ENCODE measurements around the gene GPC3.

Gene GPC3

DNA sequence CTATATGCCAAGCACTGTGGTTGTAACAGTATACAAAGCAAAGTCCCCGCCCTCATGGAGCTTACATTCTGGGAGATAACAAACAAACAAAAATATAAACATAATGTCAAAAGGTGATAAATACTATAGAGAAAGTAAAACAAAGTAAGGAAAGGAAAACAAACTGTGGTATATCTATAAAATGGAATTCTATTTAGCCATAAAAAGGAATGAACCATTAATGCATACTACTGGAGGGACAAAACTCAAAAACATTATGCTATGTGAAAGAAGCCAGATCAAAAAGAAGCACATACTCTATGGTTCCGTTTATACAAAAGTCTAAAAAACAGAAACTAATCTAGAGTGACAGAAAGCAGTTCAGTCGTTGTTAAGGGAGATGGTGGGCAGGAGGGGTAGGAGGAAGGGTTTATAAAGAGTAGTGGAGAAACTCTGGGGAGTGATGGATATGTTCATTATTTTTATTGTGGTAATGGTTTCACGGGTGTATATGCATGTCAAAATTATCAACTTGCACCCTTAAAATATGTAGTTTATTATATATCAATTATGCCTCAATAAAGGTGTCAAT is 31.5 kb downstream of the GPC3 start:
- H3K4me3 ChIP-seq, result no peak overlapping the region
- no peak overlapping the region for H3K4me2 ChIP-seq
- no peaks in the 10 kb centered on the region for H3K4me1 ChIP-seq
- peaks cover 84% of the 10 kb centered on the region for H3K27me3 ChIP-seq
- H3K36me3 ChIP-seq, result no peaks in the 10 kb centered on the region
- H4K20me1 ChIP-seq, result no peaks in the 10 kb centered on the region
- TF ChIP-seq Cebpa-rat (IDR thresholded peaks at IDR 0.05), result no peak
- peaks cover 10% of the 10 kb centered on the region; the same call in 1 of the 2 replicates for H3K9me3 ChIP-seq
- H3K27ac ChIP-seq, result no peak overlapping the region
- no peak overlapping the region for H3K9ac ChIP-seq

DNA sequence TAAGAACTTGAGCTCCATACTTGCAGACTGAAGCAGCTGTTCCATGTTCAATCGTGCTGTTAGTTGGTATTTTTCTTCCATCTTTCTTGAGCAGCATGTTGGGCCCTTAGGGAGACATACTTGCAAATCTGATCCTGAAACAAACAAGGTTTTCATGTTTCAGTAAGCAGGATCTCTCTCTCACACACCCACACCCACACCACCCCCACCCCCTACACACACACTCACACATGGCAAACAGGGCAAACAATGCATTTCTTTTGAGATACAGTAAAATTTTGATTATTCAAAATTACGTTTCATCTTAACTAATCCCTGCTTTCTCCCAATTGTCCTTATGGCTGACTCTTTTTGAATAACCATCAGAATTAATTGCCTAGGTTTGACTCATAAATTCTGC is 32.3 kb downstream of the GPC3 start:
- Histone ChIP-seq H3K9ac (no peak overlapping the region), H4K20me1 (no peaks in the 10 kb centered on the region), H3K4me3 (no peak overlapping the region), H3K27me3 (peaks cover 85% of the 10 kb centered on the region), H3K4me2 (no peak overlapping the region), H3K27ac (no peak overlapping the region), H3K4me1 (no peaks in the 10 kb centered on the region), H3K36me3 (no peaks in the 10 kb centered on the region), H3K9me3 (peaks cover 10% of the 10 kb centered on the region; the same call in 1 of the 2 replicates)
- no peak for TF ChIP-seq Cebpa-rat (IDR thresholded peaks at IDR 0.05)

DNA sequence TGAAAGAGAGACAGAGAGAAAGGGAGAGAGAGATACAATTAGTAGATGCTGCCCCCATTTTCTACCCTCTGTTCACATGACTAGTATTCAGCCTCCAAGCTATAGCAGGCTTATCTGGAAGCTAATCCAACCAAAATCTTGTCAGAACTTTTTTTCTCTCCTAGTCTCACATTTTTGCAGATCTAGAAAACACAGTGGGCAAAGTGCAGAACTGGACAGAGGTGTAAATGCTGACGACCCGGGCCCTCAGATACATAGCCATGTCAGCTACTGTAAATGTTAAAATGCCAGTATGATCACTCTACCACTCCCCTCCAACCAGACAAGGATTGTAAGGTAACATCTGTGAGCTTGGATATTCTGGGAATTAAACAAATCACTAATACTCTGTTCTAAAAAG is 34.3 kb downstream of the GPC3 start:
- no peak overlapping the region for H3K4me3 ChIP-seq
- H4K20me1 ChIP-seq, result no peaks in the 10 kb centered on the region
- H3K27ac ChIP-seq, result no peak overlapping the region
- no peak overlapping the region for H3K9ac ChIP-seq
- H3K9me3 ChIP-seq, result peaks cover 10% of the 10 kb centered on the region; the same call in 1 of the 2 replicates
- peaks cover 97% of the 10 kb centered on the region for H3K27me3 ChIP-seq
- TF ChIP-seq Cebpa-rat (IDR thresholded peaks at IDR 0.05), result no peak
- no peak overlapping the region for H3K4me2 ChIP-seq
- no peaks in the 10 kb centered on the region for H3K36me3 ChIP-seq
- no peaks in the 10 kb centered on the region for H3K4me1 ChIP-seq

DNA sequence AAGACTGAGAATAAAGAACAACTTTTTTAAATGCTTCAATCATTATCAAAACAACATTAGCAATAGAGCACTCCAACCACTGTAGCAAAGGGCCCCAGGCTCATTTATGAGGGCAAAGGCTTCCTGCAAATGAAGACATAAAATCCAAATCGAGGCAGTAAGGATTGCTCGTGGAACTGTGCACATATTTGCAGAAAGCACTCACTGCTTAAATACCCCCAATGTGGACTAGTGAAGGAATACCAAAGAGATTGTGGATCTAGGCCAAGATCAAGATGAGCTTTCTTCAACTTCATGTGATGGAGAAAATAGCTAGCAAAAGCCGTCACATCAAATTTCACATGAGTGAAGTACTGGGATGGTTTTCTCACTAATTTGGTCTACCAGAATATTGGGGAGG is 35.2 kb downstream of the GPC3 start:
- no peaks in the 10 kb centered on the region for H4K20me1 ChIP-seq
- H3K4me3 ChIP-seq, result no peak overlapping the region
- no peak for TF ChIP-seq Cebpa-rat (IDR thresholded peaks at IDR 0.05)
- H3K4me2 ChIP-seq, result no peak overlapping the region
- H3K9ac ChIP-seq, result no peak overlapping the region
- no peaks in the 10 kb centered on the region for H3K36me3 ChIP-seq
- peaks cover 10% of the 10 kb centered on the region; the same call in 1 of the 2 replicates for H3K9me3 ChIP-seq
- peaks cover 97% of the 10 kb centered on the region for H3K27me3 ChIP-seq
- H3K4me1 ChIP-seq, result no peaks in the 10 kb centered on the region
- no peak overlapping the region for H3K27ac ChIP-seq

DNA sequence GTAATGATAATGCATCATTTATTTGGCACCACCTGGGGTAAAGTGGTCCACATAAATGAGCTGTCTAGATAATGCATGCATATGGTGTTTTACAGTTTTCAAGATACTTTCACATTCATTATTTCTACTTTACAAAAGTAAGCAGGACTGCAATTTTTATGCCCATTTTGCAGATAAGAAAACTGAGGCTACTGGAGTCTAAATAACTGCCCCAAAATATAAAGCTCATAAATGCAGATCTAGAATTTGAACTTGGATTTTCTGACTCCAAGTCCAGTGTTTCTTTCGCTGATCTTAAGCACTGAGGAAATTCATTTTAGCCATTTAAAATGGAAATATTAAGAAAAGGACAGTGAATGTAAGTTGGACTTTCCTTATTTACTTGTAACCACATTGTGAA is 36.5 kb downstream of the GPC3 start:
- H3K4me1 ChIP-seq, result no peaks in the 10 kb centered on the region

DNA sequence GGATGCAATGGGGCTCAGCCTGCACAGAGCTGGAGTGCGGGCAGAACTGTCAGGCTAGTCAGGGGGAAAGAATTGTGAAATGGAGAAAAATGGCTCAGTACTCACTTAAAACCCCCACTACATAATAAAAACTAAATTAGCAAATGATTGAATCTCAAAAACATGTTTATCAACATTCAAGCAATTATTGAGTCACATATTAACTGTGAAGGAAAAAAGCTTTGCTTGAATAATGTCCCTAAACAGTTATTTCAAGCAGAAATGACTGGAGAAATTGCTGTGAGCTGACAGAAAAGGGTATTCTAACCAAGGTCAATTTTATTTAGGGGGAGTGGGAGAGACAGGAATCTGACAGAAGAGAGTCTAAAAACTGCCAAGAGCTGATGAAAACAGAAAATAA is 37.4 kb downstream of the GPC3 start:
- H3K9ac ChIP-seq, result no peak overlapping the region
- H3K27ac ChIP-seq, result no peak overlapping the region
- no peak overlapping the region for H3K4me2 ChIP-seq
- peaks cover 97% of the 10 kb centered on the region for H3K27me3 ChIP-seq
- H3K4me1 ChIP-seq, result no peaks in the 10 kb centered on the region
- no peak overlapping the region for H3K4me3 ChIP-seq
- no peaks in the 10 kb centered on the region for H3K36me3 ChIP-seq
- H4K20me1 ChIP-seq, result peaks cover 5% of the 10 kb centered on the region; the same call in 1 of the 2 replicates
- no peaks in the 10 kb centered on the region for H3K9me3 ChIP-seq
- TF ChIP-seq Cebpa-rat (IDR thresholded peaks at IDR 0.05), result no peak

More for the DNA sequence above, 36.5 kb downstream of the GPC3 start:
- no peak for TF ChIP-seq Cebpa-rat (IDR thresholded peaks at IDR 0.05)
- Histone ChIP-seq H3K27me3 (peaks cover 98% of the 10 kb centered on the region), H3K4me3 (no peak overlapping the region), H3K27ac (no peak overlapping the region), H4K20me1 (no peaks in the 10 kb centered on the region; the same call in 1 of the 2 replicates), H3K9ac (no peak overlapping the region), H3K4me2 (no peak overlapping the region), H3K9me3 (peaks cover 1% of the 10 kb centered on the region; the same call in 1 of the 2 replicates), H3K36me3 (no peaks in the 10 kb centered on the region)

DNA sequence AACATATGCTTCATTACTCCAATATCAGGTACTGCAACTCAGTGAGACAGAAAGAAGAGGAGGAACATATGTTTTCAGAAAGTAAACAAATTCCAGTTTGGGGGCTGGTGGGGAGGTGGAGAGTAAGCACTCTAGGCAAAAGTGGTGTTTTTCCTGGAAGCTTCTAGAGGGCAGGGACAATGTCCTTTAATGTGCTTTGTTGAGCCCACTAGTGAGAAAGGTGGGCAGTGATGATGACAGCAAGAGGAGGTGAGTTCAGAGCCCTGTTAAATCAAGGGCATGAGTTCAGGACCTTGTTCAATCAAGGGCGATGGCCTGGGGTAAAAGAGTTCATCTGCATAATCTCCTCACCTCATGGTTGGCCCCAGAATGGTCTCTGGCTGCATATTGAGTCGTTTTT is 38.4 kb downstream of the GPC3 start:
- no peaks in the 10 kb centered on the region for H3K4me1 ChIP-seq
- peaks cover 5% of the 10 kb centered on the region; the same call in 1 of the 2 replicates for H4K20me1 ChIP-seq
- no peak overlapping the region for H3K9ac ChIP-seq
- no peaks in the 10 kb centered on the region for H3K36me3 ChIP-seq
- TF ChIP-seq Cebpa-rat (IDR thresholded peaks at IDR 0.05), result no peak
- no peak overlapping the region for H3K4me2 ChIP-seq
- no peak overlapping the region for H3K4me3 ChIP-seq
- H3K9me3 ChIP-seq, result no peaks in the 10 kb centered on the region
- H3K27me3 ChIP-seq, result peaks cover 94% of the 10 kb centered on the region
- no peak overlapping the region for H3K27ac ChIP-seq

DNA sequence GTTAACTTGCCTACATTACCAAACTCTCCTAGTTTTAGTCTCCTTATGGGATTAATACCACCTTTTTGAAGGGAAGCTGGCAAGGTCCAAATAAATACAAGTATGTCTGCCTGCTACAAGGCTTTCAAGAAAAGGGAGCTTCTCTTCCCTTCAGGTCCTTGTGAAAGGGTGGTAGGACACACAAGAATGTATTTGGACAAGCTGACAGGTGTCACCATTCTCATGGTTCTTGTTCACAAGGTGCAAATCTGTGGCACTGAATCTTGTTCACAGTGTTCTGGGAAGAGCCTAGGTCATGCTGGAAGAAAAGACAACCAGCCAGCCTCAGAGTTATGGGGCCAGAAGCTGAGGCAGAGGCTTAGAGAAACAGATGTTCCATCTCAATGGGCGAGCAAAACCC is 41.9 kb downstream of the GPC3 start:
- H3K4me3 ChIP-seq, result no peak overlapping the region
- H4K20me1 ChIP-seq, result peaks cover 5% of the 10 kb centered on the region; the same call in 1 of the 2 replicates
- no peak overlapping the region for H3K9ac ChIP-seq
- H3K4me2 ChIP-seq, result no peak overlapping the region
- no peaks in the 10 kb centered on the region for H3K4me1 ChIP-seq
- no peak overlapping the region for H3K27ac ChIP-seq
- peaks cover 94% of the 10 kb centered on the region for H3K27me3 ChIP-seq
- H3K36me3 ChIP-seq, result no peaks in the 10 kb centered on the region
- no peaks in the 10 kb centered on the region for H3K9me3 ChIP-seq
- no peak for TF ChIP-seq Cebpa-rat (IDR thresholded peaks at IDR 0.05)

DNA sequence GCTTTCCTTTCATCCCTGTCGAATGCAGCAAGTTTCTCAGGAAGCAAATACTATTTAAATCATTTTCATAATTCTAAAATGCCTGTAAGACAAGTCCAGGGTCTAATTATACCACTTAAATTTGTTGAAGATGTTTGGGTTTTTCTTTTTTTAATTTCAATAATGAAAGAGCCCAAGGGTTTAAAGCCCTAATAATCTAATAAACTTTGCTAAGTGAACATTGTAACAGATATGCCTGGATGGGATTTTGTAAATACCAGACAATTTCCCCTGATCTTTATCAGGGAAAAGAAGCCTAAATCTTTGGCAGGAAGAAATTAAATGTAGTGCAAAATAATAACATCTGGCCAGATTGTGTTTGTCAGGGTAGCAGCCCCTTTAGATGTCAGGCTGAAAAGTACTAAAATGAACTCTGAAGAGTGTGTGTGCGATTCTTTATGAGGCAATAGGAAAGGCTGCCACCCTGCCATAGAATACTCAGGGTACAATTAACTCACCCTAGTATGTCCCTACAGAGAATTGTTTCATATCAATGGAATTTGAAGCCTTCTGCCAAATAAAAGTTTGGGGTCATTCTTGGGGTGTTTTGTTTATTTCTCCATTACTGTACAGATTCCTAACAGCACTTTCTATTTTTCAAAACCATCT is 45.6 kb downstream of the GPC3 start:
- H3K9me3 ChIP-seq, result no peaks in the 10 kb centered on the region
- peaks cover 90% of the 10 kb centered on the region for H3K27me3 ChIP-seq
- H3K4me1 ChIP-seq, result no peaks in the 10 kb centered on the region
- TF ChIP-seq Cebpa-rat (IDR thresholded peaks at IDR 0.05), result no peak
- H3K36me3 ChIP-seq, result no peaks in the 10 kb centered on the region
- H3K4me2 ChIP-seq, result no peak overlapping the region
- no peak overlapping the region for H3K4me3 ChIP-seq
- no peak overlapping the region for H3K9ac ChIP-seq
- no peak overlapping the region for H3K27ac ChIP-seq
- H4K20me1 ChIP-seq, result peaks cover 5% of the 10 kb centered on the region; the same call in 1 of the 2 replicates

DNA sequence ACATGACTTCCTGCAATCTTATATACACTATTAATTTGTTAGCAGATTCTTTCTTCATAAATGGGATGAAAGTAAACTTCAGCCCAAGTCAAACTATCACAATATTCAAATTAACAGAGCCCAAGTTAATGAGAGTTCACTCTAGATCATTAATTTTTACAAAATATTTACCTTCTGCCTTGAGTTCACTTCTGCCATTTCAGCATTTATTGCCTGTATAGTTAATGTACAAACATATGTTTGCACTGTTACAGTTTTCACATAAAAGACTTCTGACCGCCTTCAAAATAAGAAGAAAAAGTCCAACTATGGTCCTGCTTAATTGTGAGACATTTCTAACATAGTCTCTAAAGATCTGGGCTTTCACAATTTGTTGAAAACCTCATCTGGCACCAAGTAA is 46.9 kb downstream of the GPC3 start:
- Histone ChIP-seq H3K36me3 (no peaks in the 10 kb centered on the region), H3K27ac (no peak overlapping the region), H3K27me3 (peaks cover 86% of the 10 kb centered on the region)

More for the DNA sequence above, 46.9 kb downstream of the GPC3 start:
- TF ChIP-seq Cebpa-rat (IDR thresholded peaks at IDR 0.05), result no peak
- Histone ChIP-seq H4K20me1 (peaks cover 2% of the 10 kb centered on the region; the same call in 1 of the 2 replicates), H3K4me3 (no peak overlapping the region), H3K9ac (no peak overlapping the region), H3K4me1 (no peaks in the 10 kb centered on the region), H3K9me3 (no peaks in the 10 kb centered on the region), H3K4me2 (no peak overlapping the region)

Data from BLaER1 (cell line).